HCT116 (cell line): ENCODE data around the gene B4GALNT4. TPM values are rescaled to one million over a fixed set of nuclear protein-coding genes. Genes with fewer than 3 reads are reported as not detected.

Experiments
- ATAC-seq: fragments of 200-7000 bp; cut with Tn5 transposase; 2 replicates; pipeline ENCODE4 v1.9.1; 2020; ENCODE audit warnings: mild to moderate bottlenecking, moderate library complexity
- BruUV-seq: library from RNA; stranded (reverse); fragments of 400-500 nt; replicated peaks from 2 replicates; lab custom pipeline; 2021; lab: Mats Ljungman, UMichigan
- CTCF ChIA-PET: fragments of 300-600 bp; sonication (Branson Sonifier 250); formaldehyde crosslinking; loops from one replicate; lab custom pipeline; 2021; ENCODE audit warnings: antibody characterized with exemption; lab: Charles Lee
- POLR2A ChIA-PET: fragments of 300-600, 350-600 bp; sonication (Branson Sonifier 250); formaldehyde crosslinking; loops from one replicate; lab custom pipeline; 2021; ENCODE audit warnings: antibody characterized with exemption; lab: Charles Lee
- RAD21 ChIA-PET, 2 experiments: fragments of 300-600 bp; sonication (Branson Sonifier 250); formaldehyde crosslinking; loops; one replicate each; lab custom pipeline; 2023; ENCODE audit warnings: low total read pairs in 2 of 2; ENCODE audit not compliant: uncharacterized antibody in 2 of 2, unreplicated experiment in 2 of 2, low non-redundant PET in 1 of 2; lab: Charles Lee
- DNase-seq: peaks from one replicate; pipeline ENCODE4 v3.0.0-alpha.2; 2010; ENCODE audit warnings: low read depth, low spot score
- H2AFZ ChIP-seq: fragments of 200-600 bp; shearing (Covaris generic), sonication (generic); 2 replicates; pipeline ENCODE4 v1.6.1; 2017; ENCODE audit warnings: low read depth, mixed run types, mixed read lengths, antibody characterized with exemption, low read length; ENCODE audit not compliant: poor library complexity, severe bottlenecking
- H3K27ac ChIP-seq: 2 replicates; pipeline ENCODE4 v1.5.1; 2012; ENCODE audit warnings: low read depth, low read length
- H3K27me3 ChIP-seq: fragments of 200-600 bp; sonication (generic); 2 replicates; pipeline ENCODE4 v1.6.1; 2016; ENCODE audit warnings: mixed run types, low read length, mixed read lengths; ENCODE audit not compliant: insufficient read depth
- H3K36me3 ChIP-seq, 2 experiments: fragments of 200-500 bp in 1 of 2; fragments of 200-600 bp in 1 of 2; sonication (Bioruptor generic) in 1 of 2; sonication (generic) in 1 of 2; 2 replicates each; pipeline versions ENCODE4 v1.5.1 to v1.6.1; 2014 to 2016; ENCODE audit warnings: low read length in 2 of 2, inconsistent platforms in 1 of 2, mixed read lengths in 1 of 2, mixed run types in 1 of 2; ENCODE audit not compliant: insufficient read depth in 2 of 2, control insufficient read depth in 1 of 2
- H3K4me1 ChIP-seq, 2 experiments: fragments of 200-600 bp in 1 of 2; sonication (generic) in 1 of 2; 2 replicates each; pipeline versions ENCODE4 v1.5.1 to v1.6.1; 2012 to 2017; ENCODE audit warnings: low read length in 2 of 2, inconsistent platforms in 1 of 2, mild to moderate bottlenecking in 1 of 2, mixed read lengths in 1 of 2, mixed run types in 1 of 2, moderate library complexity in 1 of 2; ENCODE audit not compliant: insufficient read depth in 2 of 2, control insufficient read depth in 1 of 2
- H3K4me2 ChIP-seq: fragments of 200-600 bp; sonication (generic); 2 replicates; pipeline ENCODE4 v1.6.1; 2017; ENCODE audit warnings: mixed run types, low read length, mixed read lengths
- H3K4me3 ChIP-seq, 2 experiments: fragments of 200-600 bp in 1 of 2; sonication (generic) in 1 of 2; replicated peaks in 1 of 2; 2 replicates each; pipeline ENCODE4 v1.5.1; 2011 to 2016; ENCODE audit warnings: low read length in 2 of 2, control low read depth in 1 of 2, low read depth in 1 of 2, mild to moderate bottlenecking in 1 of 2, mixed read lengths in 1 of 2, mixed run types in 1 of 2
- H3K79me2 ChIP-seq: fragments of 200-600 bp; sonication (generic); 2 replicates; pipeline ENCODE4 v1.6.1; 2017; ENCODE audit warnings: mild to moderate bottlenecking, mixed run types, low read length, moderate library complexity, mixed read lengths; ENCODE audit not compliant: insufficient read depth
- H3K9ac ChIP-seq: fragments of 200-600 bp; sonication (generic); 2 replicates; pipeline ENCODE4 v1.6.1; 2016; ENCODE audit warnings: low read length, mixed read lengths
- H3K9me2 ChIP-seq: fragments of 200-600 bp; sonication (generic), shearing (Covaris generic); 2 replicates; pipeline ENCODE4 v1.6.1; 2017; ENCODE audit warnings: mixed run types, mild to moderate bottlenecking, moderate library complexity; ENCODE audit not compliant: insufficient read depth
- H3K9me3 ChIP-seq, 2 experiments: fragments of 200-500 bp in 1 of 2; fragments of 200-600 bp in 1 of 2; sonication (Bioruptor generic) in 1 of 2; sonication (generic) in 1 of 2; 2 replicates each; pipeline ENCODE4 v1.6.1; 2014 to 2017; ENCODE audit warnings: low read length in 2 of 2, mixed read lengths in 2 of 2, inconsistent platforms in 1 of 2, low read depth in 1 of 2, mild to moderate bottlenecking in 1 of 2, mixed run types in 1 of 2, moderate library complexity in 1 of 2; ENCODE audit not compliant: control insufficient read depth in 1 of 2, insufficient read depth in 1 of 2
- H4K20me1 ChIP-seq: fragments of 200-600 bp; sonication (generic), shearing (Covaris generic); 2 replicates; pipeline ENCODE4 v1.6.1; 2017; ENCODE audit warnings: mixed run types, mild to moderate bottlenecking, moderate library complexity; ENCODE audit not compliant: insufficient read depth
- CBX3 ChIP-seq: IDR thresholded peaks from 2 replicates; pipeline ENCODE4 v1.6.1; 2012; ENCODE audit warnings: low read depth
- EGR1 ChIP-seq: IDR thresholded peaks from 2 replicates; pipeline ENCODE4 v1.6.1; 2012; ENCODE audit warnings: low read depth
- FOSL1 ChIP-seq: IDR thresholded peaks from 2 replicates; pipeline ENCODE4 v1.6.1; 2012; ENCODE audit warnings: low read depth
- JUND ChIP-seq: IDR thresholded peaks from 2 replicates; pipeline ENCODE4 v1.6.1; 2012
- MAX ChIP-seq: IDR thresholded peaks from 2 replicates; pipeline ENCODE4 v1.6.1; 2012
- POLR2A ChIP-seq: IDR thresholded peaks from 2 replicates; pipeline ENCODE4 v1.7.0; 2011; ENCODE audit warnings: borderline replicate concordance; ENCODE audit not compliant: insufficient read depth, insufficient read length; ENCODE audit errors: extremely low read depth
- POLR2AphosphoS5 ChIP-seq: IDR thresholded peaks from 2 replicates; pipeline ENCODE4 v1.6.1; 2011; ENCODE audit warnings: mild to moderate bottlenecking, low read depth, low read length, moderate library complexity
- YY1 ChIP-seq: IDR thresholded peaks from 2 replicates; pipeline ENCODE4 v1.6.1; 2011; ENCODE audit warnings: low read length, low read depth, moderate library complexity, mild to moderate bottlenecking; ENCODE audit not compliant: insufficient replicate concordance; ENCODE audit errors: extremely low read depth
- ZFX ChIP-seq: fragments of 450-650 bp; IDR thresholded peaks from 2 replicates; pipeline ENCODE4 v1.6.1; 2017
- intact Hi-C: fragments of 100-400 bp; cut with micrococcal nuclease; formaldehyde crosslinking; loops from 2 replicates; pipeline ENCODE4 v1.10.0; 2022
- total RNA-seq: library from RNA; stranded (reverse); gene quantifications from one replicate; pipeline ENCODE4 v1.2.1, GENCODE V29; 2021; ENCODE audit not compliant: unreplicated experiment

B4GALNT4 gene
- total RNA-seq, 1 experiment from 2014 or later, result 54.3 TPM

GRCh38 chr11:371716-372590 lies 2.7 kb downstream of the B4GALNT4 start:
- BruUV-seq, result no TSS peak
- Histone ChIP-seq H3K27me3 (no peaks in the 10 kb centered on the region), H3K9ac (no peak overlapping the region), H3K36me3 (peaks cover 0 to 16% of the 10 kb centered on the region in 2 experiments; a peak in 1 of 4 replicates), H3K4me1 (peaks cover 0 to 12% of the 10 kb centered on the region in 2 experiments; a peak in 2 of 4 replicates), H3K9me2 (no peaks in the 10 kb centered on the region), H3K9me3 (no peaks in the 10 kb centered on the region), H3K79me2 (peaks cover 16% of the 10 kb centered on the region; the same call in 1 of the 2 replicates), H3K4me3 (no peak overlapping the region), H2AFZ (no peak overlapping the region), H3K4me2 (no peak overlapping the region), H4K20me1 (no peaks in the 10 kb centered on the region), H3K27ac (no peak overlapping the region)
- POLR2A ChIA-PET, result no interaction called here
- intact Hi-C loops, result no loop called here
- DNase-seq, result no peak
- TF ChIP-seq POLR2AphosphoS5, result no peak
- RAD21 ChIA-PET, result no interaction called here
- CTCF ChIA-PET, result no interaction called here
- no peak for ATAC-seq

GRCh38 chr11:372809-373715 lies 3.8 kb downstream of the B4GALNT4 start:
- RAD21 ChIA-PET, result no interaction called here

More at GRCh38 chr11:372809-373715, 3.8 kb downstream of the B4GALNT4 start:
- Histone ChIP-seq H4K20me1 (no peaks in the 10 kb centered on the region), H3K27ac (no peak overlapping the region), H3K79me2 (peaks cover 16% of the 10 kb centered on the region; the same call in 1 of the 2 replicates), H3K27me3 (no peaks in the 10 kb centered on the region), H3K4me3 (no peak overlapping the region), H2AFZ (no peak overlapping the region), H3K9me3 (no peaks in the 10 kb centered on the region), H3K4me1 (peaks cover 0 to 12% of the 10 kb centered on the region in 2 experiments; a peak in 2 of 4 replicates), H3K9me2 (no peaks in the 10 kb centered on the region), H3K36me3 (peaks cover 0 to 16% of the 10 kb centered on the region in 2 experiments; a peak in 1 of 4 replicates), H3K9ac (no peak overlapping the region), H3K4me2 (no peak overlapping the region)
- intact Hi-C loops, result no loop called here
- no peak for ATAC-seq
- ChIA-PET POLR2A (no interaction called here), CTCF (no interaction called here)
- TF ChIP-seq MAX, result no peak
- TF ChIP-seq EGR1, result no peak
- no peak for TF ChIP-seq JUND
- no peak for TF ChIP-seq ZFX
- TF ChIP-seq CBX3, result no peak
- TF ChIP-seq FOSL1, result no peak
- TF ChIP-seq YY1, result no peak
- no peak for TF ChIP-seq POLR2A
- no peak for DNase-seq
- BruUV-seq, result no TSS peak
